Measurements from ENCODE around the gene SLC8A3.

Gene SLC8A3

DNA sequence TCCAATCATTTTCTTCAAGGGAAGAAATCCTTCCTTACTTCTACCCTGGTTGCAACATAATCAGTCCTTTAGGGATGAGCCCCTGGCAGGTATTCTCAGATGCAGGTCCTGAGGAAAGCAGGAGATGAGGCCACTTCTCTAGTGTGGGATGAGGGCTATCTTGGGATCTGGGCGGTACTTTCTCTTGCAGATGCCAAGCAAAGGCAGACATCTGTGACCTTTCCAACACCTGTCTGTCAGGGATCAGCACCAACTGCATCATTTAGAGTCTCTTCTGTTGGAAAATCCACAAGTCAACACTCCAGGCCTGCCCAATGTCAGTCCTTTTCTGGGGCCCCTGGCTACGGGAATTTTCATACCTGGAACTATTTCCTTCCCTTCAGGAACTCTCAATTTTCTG, 129.2 kb downstream of the SLC8A3 start:
- DNase-seq: no peak

DNA sequence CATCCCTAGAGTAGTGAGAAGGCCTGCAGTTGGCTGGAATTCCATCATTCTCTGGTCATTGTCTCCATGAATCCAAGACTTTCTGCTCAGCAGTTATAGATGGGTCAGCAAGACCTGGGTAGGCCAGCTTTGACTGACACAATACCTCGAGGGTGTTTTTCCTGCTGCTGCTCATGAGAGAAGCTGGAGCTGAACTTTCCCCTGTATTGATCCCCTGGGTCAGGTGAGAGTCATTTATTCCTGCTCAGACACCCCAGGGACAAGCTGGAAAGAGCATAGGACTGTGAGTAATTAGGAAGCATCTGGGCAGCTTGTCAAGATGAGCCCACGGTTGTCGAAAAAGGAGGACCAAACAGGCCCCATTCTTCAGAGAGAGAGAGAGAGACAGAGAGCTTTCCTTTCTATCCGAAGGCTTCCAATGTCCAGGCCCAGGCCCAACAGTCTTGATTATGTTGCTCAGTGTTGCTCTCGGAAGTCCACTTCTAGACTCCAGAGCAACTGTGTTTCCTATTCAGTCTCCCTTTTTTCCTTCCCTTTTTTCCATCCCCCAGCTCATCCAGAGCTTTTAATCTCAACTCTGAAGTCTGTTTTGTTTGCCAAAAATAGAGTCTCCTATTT, 131.1 kb downstream of the SLC8A3 start:
- no peak for DNase-seq

DNA sequence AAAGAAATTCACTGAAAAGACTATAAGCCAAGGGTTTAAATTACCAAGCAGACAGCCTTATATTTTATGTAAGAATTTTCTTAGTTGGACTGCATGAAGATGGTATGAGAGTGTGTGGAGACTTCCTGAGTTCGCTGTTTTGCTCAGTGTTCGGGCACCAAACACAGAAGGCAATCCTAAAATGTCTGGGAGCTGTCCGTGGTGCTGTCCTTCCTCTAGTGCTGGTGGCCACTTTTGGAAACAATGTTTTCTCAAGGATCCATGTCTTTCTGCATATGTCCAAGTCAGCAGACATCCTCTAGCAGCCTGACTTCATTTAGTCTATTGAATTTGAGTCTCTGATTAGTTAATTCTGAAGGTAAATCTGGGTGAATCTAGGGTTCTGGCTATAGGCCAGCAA, 135.8 kb downstream of the SLC8A3 start:
- peak; percentile 20 to 33 for DNase-seq

DNA sequence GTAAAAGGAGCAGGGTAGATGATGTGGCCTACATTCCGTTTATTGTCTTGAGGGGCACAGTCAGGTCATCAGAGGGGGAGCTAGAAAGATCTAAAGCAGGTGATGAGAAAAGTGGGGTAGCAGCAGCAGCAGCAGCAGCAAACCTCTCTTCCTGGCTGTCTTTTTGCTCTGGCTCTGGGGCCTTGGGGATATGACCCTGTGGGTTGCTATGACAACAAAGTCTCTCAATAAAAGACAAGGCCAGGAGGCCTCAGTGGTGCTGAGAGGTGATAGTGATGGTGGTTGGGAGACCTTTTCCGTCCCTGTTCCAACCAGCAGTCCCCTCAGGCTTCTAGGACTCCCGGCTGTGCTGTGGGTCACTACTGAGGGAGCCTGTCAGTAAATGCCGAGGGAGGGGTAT, 138.6 kb downstream of the SLC8A3 start:
- DNase-seq: no peak

DNA sequence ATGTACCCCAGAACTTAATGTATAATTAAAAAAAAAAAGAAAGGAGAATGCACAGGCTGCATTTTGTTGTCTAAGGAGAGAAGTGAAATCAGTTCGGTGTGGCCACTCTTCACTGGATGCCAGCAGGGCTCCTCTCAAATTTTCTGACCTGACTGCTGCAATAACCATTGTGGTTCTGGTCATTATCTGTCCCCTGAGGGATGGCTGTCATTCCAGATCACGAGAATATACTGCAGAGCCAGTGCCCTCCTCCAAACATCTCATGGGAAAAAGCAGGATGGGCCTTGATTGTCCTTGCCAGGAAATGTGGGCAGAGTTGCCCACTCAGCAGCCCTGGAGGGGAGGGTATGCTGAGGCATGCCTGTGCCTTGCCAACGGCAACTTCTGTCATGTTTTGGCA, 139.1 kb downstream of the SLC8A3 start:
- DNase-seq: no peak

DNA sequence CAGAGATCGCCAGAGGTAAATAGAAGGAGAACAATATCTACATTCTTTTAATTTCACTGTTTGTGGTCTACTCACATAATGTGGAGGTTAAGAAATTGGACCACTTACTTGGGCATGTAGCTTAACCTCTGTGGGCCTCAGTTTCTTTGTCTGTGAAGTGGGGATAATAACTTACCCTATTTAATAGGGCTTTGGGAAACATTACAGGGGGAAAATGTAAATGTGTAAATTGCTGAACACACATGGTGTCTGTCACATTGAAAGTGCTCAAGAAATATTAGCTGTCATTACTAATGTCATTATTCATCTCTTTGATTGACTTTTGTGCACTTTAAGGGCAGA, 140.5 kb downstream of the SLC8A3 start:
- DNase-seq: no peak

DNA sequence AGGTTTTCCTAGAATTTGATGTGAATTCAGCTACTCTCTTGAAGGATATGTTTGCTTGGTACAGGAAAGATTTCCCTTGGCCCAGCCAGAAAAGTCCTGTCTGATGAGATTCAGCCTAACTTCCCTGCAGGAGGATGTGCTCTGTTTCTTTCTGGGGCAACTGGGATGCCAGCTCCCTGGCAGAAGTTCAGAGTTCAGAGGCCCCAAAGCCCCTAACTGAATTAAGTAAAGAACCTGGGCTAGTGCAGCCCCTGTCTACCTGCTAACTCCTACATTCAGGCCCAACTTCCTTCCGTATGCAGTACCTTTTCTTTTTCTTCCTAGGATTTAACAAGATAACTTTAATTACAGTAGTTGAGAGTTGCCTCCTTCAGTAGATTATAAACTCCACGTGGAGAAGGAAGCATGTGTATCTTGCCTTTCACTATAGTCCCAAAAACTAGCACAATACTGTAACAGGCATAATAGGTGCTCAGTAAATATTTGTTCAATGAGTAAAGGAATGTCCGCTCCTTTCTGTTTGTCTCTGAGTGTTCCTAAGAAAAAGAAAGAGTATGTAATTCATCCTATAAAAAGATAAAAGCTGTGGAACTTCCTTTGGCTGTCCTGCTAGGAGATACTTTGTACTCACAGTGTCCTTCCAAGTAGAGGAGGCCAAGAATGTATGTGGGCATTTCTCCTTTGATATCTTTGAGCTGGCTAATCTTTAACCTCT, 141.0 kb downstream of the SLC8A3 start:
- DNase-seq: no peak

DNA sequence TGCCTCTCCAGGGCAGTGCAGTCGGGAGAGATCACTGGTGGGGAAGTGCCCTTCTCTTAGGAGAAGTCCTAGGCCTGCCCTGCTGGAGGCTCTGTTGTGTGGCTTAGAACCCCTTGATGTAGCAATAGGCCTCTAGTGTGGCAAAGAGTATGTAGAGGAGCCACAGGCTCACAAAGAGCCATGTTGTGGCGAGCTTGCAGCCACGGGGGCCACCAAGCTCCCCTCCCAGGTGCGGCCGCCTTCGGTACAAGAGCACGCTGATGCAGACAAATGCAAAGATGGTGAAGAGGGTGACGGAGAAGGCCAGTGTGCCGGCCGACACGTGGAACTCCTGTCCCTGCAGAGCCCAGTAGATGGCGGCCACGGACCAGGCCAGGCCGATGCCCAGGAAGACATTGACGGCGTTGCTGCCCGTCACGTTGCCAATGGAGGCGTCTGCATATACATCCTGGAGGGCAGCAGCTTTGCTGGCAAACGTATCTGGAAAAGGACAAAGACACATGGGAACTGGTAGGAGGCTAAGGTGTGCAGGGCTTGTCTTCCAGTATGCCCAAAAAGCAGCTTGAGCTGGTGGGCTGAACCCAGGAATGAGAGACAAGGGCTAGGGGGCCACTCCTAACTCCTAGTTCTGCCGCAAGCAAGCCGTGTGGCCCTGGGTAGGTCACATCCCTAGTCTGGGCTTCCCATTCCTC, 142.8 kb downstream of the SLC8A3 start:
- DNase-seq: peak; percentile 6 to 14

DNA sequence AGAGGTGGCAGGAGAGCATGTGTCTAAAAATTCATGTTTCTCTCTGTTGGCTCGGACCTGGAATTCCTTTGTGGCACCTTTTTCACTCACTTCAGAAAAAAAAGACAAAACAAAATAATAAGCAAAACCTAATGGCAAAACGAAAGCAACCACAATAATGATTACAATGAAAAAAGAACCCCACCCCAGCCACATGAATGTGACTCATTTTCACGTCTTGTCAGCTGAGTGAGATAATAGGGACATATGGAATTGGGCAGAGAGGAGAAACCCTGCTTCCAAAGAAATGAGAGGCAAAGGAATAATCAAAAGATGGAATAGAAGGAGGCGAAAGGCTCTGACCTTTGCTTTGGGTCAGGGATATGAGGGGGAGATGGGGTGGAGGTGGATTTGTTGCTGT, 143.4 kb downstream of the SLC8A3 start:
- DNase-seq: no peak

DNA sequence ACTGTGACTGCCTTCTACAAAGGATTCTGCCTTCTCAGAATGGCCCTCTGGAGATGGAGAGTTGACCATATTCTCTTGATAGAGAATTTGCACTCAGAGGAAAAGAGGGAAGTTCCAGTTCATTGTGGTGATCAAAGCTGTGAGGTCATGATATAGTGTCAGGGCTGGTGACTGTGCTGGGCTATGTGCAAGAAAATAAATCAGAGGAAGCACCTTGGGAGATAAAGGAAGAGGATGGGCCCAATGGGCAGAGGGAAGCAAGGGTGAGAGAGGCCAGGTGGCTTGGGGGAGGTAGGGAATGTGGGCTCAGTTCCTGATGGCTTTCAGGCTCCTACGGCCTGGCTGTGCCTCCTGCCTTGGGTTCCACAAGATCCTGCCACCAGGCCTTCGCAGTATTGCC, 145.8 kb downstream of the SLC8A3 start:
- no peak for DNase-seq

DNA sequence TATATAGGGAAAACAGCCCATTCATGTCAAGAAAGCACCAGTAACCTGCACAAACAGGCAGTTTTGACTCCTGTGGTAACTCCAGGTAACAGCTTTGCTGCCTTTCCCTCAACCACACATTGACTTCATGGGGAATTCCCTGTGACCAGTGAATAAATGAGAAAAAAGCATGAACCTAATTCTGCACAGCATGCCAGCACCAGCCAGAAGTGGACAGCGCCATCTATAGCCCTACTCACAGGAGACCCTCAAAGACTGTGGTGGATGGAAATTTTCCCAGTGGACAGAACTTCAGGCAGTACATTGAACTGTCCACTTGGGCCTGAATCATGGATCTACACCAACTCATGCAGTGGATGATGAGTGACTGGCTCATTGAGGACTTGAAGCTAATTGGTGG, 152.1 kb downstream of the SLC8A3 start:
- no peak for DNase-seq

DNA sequence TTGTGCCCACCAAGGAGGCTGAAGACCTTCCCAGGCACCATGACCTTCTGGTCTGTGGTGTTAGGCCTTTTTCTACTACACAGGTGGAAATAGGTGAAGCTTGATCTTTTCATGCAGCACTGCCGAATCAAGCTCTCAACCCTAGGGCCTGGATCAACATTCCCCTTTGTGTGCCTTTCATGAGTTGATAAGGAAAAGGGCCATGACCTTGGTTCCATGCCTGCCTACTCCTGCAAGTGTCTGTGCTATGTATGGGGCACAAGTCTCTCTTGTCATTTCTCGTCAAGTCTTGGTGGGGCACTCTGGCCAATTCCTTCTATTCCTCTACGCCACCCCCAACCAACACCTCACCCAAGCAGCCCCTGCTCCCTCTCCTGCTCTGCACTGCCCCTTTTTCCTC, 154.5 kb downstream of the SLC8A3 start:
- no peak for DNase-seq

DNA sequence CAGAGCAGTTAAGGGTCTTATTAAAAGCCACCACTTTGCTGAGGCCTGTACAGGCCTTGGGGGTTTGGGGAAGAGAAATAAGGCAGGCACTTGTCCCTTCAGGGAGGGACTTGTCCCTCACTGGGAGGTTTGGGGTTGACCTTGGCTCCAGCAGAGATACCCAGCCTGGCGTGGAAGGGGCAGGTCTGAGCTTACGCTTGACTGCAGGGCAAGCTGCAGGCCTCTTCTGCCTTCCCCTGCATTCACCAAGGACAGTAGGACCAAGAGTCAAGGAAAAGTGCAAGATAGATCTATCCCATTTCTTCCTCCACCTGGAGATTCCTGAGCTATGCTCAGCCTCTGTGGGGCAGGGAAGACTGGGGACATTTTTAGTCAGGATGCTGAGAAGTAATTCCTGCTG, 155.2 kb downstream of the SLC8A3 start:
- no peak for DNase-seq

DNA sequence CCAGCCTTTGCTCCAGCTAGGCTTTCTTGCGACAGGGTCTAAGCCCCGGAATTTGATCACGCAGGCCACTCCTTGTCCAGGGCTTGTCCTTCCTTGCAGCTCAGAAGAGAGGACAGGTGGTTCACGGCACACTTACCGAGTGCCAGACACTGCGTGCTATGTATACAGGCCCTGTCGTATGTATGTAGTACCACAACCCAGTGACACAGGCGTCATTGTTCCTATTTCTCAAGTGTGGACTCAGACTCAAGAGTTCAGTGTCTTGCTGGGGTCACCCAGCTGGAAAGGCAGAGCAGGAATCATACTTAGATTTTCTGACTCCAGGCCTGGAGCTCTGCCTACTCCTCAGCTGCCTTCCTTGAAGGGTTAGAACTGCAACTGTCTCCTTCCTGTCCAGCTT, 155.6 kb downstream of the SLC8A3 start:
- no peak for DNase-seq

DNA sequence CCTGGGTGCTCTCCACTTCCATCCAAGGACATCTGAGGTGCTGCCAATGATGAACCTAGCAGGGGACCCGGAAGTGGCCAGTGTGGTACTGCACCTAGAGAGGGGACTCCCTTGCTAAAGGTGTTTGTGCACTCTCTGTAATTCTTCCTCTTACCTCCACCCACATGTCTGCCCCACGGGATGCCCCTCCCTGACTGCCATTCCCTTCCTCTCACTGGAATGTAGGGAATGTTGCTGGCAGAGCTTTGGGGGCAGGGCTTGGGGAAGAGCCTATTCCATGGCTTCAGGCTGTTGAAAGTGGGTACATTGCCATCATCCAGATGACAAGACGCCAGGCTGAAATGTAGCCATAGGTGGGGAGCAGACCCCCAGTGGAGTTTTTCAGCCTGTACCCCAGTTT, 156.3 kb downstream of the SLC8A3 start:
- DNase-seq: no peak

DNA sequence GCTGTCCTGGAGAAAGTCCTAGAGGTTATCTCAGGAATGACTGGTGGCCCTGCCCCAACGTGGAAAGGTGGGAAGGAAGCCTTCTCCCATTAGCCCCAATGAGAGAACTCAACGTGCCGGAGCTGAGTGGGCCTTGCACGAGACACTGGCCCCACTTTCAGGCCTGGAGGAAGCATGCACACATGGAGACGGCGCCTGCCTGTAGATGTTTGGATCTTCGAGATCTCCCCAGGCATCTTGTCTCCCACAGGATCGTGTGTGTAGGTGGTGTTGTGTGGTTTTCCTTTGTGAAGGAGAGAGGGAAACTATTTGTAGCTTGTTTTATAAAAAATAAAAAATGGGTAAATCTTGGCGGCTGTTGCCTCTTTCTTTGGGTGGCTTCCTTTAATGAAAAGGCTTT, 156.7 kb downstream of the SLC8A3 start:
- no peak for DNase-seq

DNA sequence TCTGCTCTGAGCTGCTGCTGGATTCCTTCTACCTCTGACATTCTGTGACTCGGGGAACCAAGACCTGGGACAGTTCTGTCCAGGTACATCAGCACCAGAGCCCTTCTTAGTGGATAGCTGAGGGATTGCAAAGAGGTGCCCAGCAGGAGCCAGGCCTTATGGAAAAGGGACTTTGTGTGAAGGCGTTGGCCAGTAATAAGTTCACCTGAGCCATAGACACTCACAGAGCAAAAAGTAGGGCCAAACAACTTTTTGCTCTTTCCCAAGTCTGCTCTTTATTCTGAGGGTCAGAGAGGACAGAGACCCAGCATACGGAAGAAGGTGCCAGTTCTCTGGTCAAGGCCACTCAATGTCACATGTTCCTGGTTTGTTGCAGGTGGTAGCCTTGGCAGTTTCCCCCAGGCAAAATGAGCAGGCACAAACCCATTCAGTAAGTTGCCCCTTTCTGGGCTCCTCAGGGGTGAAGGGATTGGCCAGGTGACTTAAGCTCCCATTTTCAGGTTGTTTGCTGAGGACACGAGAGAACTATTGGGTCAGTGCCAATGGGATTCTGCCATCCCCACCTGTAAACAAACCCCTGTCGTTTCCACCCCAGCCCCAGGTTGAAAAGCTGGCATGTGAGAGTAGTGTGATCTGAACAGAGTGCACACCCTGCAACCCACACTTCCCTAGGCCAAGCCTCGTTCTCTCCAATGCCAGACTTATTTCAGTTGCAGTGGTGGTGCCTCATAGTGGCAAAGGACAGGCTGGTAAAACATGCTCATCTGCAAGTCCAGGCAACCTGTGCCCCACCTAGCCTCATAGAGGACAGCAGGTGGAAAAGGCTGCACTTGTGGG, 159.2 kb downstream of the SLC8A3 start:
- DNase-seq: no peak

DNA sequence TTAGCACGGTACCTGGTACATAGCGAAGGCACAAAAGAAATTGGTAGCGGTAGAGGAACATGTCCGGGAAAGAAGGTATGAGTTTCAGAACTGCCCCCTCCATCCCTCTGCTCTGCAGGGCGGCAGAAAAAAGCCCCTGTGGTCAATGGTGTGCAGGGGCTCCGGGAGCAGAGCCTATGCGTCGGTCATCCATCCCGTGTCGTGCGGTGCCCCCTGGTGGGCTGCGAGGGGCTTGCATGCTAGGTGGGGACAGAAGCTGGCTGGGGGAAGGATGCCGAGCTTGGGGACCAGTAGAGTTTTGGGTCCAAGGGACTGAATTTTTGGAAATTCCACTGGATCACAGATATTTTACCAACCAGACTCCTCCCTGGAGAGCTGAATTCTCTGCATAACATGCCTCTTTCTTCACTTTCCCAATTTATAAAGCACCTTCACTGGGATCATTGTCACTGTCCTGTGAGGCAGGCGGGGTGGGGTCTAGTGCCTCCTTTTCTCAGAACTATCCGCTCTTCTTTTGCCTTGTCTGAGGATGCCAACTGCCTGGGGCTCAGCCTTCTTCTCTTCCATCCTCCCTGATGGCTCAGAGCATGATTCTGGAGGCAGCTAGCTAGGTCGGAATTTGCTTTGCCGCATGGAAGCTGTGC, 160.8 kb downstream of the SLC8A3 start:
- peak; percentile 76 to 81 for DNase-seq

DNA sequence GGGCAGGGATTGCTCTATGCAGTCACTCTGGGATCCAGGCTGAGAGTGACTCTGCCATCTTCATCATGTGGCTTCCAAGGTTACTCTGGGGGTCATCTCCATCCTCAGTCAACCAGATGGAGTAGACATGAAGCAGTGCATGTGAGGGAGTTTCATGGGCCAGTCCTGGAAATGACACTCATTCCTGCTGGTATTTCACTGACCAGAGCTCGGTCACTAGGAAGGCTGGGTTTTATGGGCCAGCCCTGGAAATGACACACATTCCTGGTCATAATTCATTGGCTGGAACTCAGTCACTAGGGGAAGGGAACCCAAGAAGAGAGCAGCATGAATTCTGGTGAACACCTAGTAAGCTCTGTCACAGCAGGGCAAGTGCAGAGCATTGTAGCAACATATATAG, 164.9 kb downstream of the SLC8A3 start:
- DNase-seq: no peak

DNA sequence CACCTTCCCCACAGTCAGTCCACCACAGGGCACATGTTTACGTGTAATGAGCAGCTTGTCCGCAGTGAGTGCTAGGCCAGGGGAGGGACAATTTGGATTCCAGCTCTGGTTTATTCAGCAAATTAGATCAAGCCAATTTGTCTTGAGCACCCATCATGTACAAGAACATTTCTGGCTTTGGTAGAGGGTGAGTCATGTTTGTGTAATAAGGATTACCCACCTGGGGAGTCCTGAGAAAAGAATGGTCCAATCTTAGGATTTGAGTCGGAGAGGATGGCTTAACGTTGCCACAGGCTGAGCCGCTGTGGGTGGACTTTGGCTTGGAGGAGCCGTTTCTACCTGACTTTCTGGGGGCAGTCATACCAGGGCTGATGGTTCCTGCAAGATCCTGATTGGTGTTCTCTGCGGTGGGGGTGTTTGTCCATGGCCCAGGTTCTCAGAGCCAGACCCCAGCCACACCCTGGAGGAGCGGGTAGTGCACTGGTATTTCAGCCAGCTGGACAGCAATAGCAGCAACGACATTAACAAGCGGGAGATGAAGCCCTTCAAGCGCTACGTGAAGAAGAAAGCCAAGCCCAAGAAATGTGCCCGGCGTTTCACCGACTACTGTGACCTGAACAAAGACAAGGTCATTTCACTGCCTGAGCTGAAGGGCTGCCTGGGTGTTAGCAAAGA, 165.8 kb downstream of the SLC8A3 start:
- no peak for DNase-seq

DNA sequence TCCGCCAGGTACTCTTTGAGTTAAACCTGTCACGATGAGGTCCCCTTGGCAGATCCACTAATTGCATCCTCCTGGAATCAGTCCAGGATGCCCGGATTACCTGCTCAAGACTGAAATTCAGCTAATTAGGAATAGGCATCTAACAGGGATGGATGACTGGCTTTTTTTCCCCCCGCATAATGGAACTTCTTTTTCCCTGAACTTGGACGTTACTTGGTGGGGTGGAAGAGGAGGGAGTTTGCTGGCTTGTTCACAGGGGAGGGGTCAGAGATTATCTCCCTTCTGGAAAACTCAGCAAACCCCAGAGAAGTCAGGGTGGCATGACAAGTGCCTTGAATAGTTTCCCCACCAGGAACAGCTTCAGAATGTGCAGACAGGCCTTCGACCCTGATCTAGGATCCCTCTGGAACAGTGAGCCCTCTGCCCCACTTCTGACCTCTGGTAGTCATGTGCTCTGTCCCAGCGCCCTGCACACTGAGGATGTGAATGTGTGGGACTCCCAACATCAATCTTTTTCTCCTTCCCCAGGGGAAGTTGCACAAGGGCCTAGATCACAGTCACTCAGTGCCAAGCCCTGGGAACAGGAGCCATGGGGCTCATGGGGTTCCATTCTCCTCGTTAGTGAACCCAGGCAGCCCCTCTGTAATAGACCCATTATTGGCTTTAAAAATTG, 167.1 kb downstream of the SLC8A3 start:
- no peak for DNase-seq

All from activated CD4-positive, alpha-beta T cell treated with anti-CD3 and anti-CD28 coated beads, Interleukin-2, amount 50 U/mL, for 48 hours (primary cell).